Neural cell (in vitro differentiated cells): Measurements from ENCODE around the gene DNMT3A. TPM values are rescaled to one million over a fixed set of nuclear protein-coding genes. Genes with fewer than 3 reads are reported as not detected.

Experiments
- H2AFZ ChIP-seq: fragments of 200-600, 300-800 bp; sonication (generic), shearing (Covaris generic); 2 replicates; pipeline ENCODE4 v1.6.0; 2014; ENCODE audit warnings: low read depth, mild to moderate bottlenecking, antibody characterized with exemption, low read length, moderate library complexity
- H3F3A ChIP-seq: fragments of 200-600 bp; shearing (Covaris generic); 2 replicates; pipeline ENCODE4 v1.6.1; 2016; ENCODE audit warnings: mild to moderate bottlenecking, moderate library complexity, mixed read lengths, antibody characterized with exemption, low read length; ENCODE audit not compliant: insufficient read depth, poor library complexity, severe bottlenecking
- H3K27ac ChIP-seq: fragments of 200-600, 300-800 bp; sonication (generic), shearing (Covaris generic); 2 replicates; pipeline ENCODE4 v1.5.1; 2014; ENCODE audit warnings: mild to moderate bottlenecking, low read length, moderate library complexity
- H3K27me3 ChIP-seq: fragments of 300-800, 200-600 bp; sonication (generic), shearing (Covaris generic); 2 replicates; pipeline ENCODE4 v1.6.0; 2014; ENCODE audit warnings: mild to moderate bottlenecking, low read depth, low read length, moderate library complexity; ENCODE audit not compliant: insufficient read depth
- H3K36me3 ChIP-seq: fragments of 300-800, 200-600 bp; sonication (generic), shearing (Covaris generic); 2 replicates; pipeline ENCODE4 v1.5.1; 2014; ENCODE audit warnings: mild to moderate bottlenecking, antibody characterized with exemption, low read length, moderate library complexity; ENCODE audit not compliant: insufficient read depth
- H3K4me2 ChIP-seq: fragments of 300-800, 200-600 bp; sonication (generic), shearing (Covaris generic); 2 replicates; pipeline ENCODE4 v1.6.0; 2014; ENCODE audit warnings: mild to moderate bottlenecking, low read length
- H3K4me3 ChIP-seq: fragments of 300-800, 200-600 bp; sonication (generic), shearing (Covaris generic); 2 replicates; pipeline ENCODE4 v1.5.1; 2014; ENCODE audit warnings: mild to moderate bottlenecking, low read length, moderate library complexity
- H3K79me2 ChIP-seq: fragments of 200-600 bp; shearing (Covaris generic); replicated peaks from 2 replicates; pipeline ENCODE4 v1.6.0; 2014; ENCODE audit warnings: mild to moderate bottlenecking, low read length, moderate library complexity; ENCODE audit not compliant: insufficient read depth
- H3K9ac ChIP-seq: fragments of 300-800, 200-600 bp; sonication (generic), shearing (Covaris generic); 2 replicates; pipeline ENCODE4 v1.6.1; 2016; ENCODE audit warnings: mild to moderate bottlenecking, low read length, mixed read lengths
- H3K9me2 ChIP-seq: fragments of 200-600 bp; shearing (Covaris generic); 2 replicates; pipeline ENCODE4 v1.6.1; 2016; ENCODE audit warnings: mild to moderate bottlenecking, low read length, mixed read lengths; ENCODE audit not compliant: insufficient read depth
- H3K9me3 ChIP-seq: fragments of 200-600, 300-800 bp; sonication (generic), shearing (Covaris generic); 2 replicates; pipeline ENCODE4 v1.6.1; 2016; ENCODE audit warnings: mild to moderate bottlenecking, mixed run types, low read length, moderate library complexity, mixed read lengths
- H4K20me1 ChIP-seq: fragments of 200-600 bp; shearing (Covaris generic); 2 replicates; pipeline ENCODE4 v1.6.1; 2016; ENCODE audit warnings: mild to moderate bottlenecking, mixed run types; ENCODE audit not compliant: insufficient read depth
- EP300 ChIP-seq: fragments of 450-650 bp; conservative IDR thresholded peaks from 2 replicates; pipeline ENCODE4 v1.6.1; 2014; ENCODE audit warnings: antibody characterized with exemption, mild to moderate bottlenecking, moderate library complexity; ENCODE audit not compliant: poor library complexity, severe bottlenecking
- EZH2 ChIP-seq: fragments of 200-600, 300-800 bp; shearing (Covaris generic), sonication (generic); IDR thresholded peaks from 2 replicates; pipeline ENCODE4 v1.6.1; 2014; ENCODE audit warnings: antibody characterized with exemption, low read length, borderline replicate concordance, mild to moderate bottlenecking; ENCODE audit not compliant: insufficient read depth, poor library complexity, severe bottlenecking
- MXI1 ChIP-seq: fragments of 450-650 bp; conservative IDR thresholded peaks from 2 replicates; pipeline ENCODE4 v1.6.1; 2014; ENCODE audit warnings: antibody characterized with exemption, mild to moderate bottlenecking; ENCODE audit not compliant: poor library complexity, severe bottlenecking
- POLR2AphosphoS5 ChIP-seq: IDR thresholded peaks from 2 replicates; pipeline ENCODE4 v1.6.1; 2012
- RAD21 ChIP-seq: fragments of 450-650 bp; conservative IDR thresholded peaks from 2 replicates; pipeline ENCODE4 v1.6.1; 2014; ENCODE audit warnings: antibody characterized with exemption, mild to moderate bottlenecking, moderate library complexity
- SMC3 ChIP-seq: fragments of 450-650 bp; conservative IDR thresholded peaks from 2 replicates; pipeline ENCODE4 v1.6.1; 2014; ENCODE audit warnings: antibody characterized with exemption, mild to moderate bottlenecking, moderate library complexity; ENCODE audit not compliant: poor library complexity
- TAF1 ChIP-seq: IDR thresholded peaks from 2 replicates; pipeline ENCODE4 v1.6.1; 2012; ENCODE audit warnings: low read depth
- polyA plus RNA-seq: library from polyadenylated mRNA; depleted of rRNA; stranded (reverse); fragments of >200 nt; gene quantifications from 2 replicates; pipeline ENCODE4 v1.2.3, GENCODE V29; 2014
- TF ChIP-seq, protein P1 (sequence below): fragments of 450-650 bp; IDR thresholded peaks from 2 replicates; pipeline ENCODE4 v1.5.1; 2014; ENCODE audit warnings: antibody characterized with exemption, mild to moderate bottlenecking, moderate library complexity; ENCODE audit not compliant: poor library complexity, severe bottlenecking
- TF ChIP-seq, protein P2 (sequence below): IDR thresholded peaks from 2 replicates; pipeline ENCODE4 v1.6.1; 2012; ENCODE audit warnings: borderline replicate concordance

Gene DNMT3A
- polyA plus RNA-seq, 1 donor from 2014 or later = 33.0 TPM

DNA sequence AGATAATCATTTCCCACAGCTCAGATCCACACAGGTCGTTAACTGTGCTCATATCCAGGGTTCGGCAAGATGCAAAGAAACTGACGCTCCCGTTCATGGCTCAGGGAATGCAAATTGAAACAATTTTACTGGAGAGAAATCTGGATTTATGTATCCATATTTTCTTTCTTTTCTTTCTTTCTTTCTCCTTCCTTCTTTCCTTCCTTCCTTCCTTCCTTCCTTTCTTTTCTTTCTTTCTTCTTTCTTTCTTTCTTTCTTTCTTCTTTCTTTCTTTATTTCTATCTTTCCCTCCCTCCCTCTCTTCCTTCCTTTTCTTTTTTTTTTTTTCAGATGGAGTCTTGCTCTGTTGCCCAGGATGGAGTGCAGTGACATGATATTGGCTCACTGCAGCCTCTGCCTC, 153.3 kb downstream of the DNMT3A start:
- no peaks in the 10 kb centered on the region for H3K36me3 ChIP-seq
- H3K9me2 ChIP-seq = no peaks in the 10 kb centered on the region
- no peaks in the 10 kb centered on the region for H3K79me2 ChIP-seq
- H3K9me3 ChIP-seq = no peaks in the 10 kb centered on the region
- H3K4me2 ChIP-seq = no peak overlapping the region
- no peaks in the 10 kb centered on the region for H3K27me3 ChIP-seq
- no peak overlapping the region for H3K4me3 ChIP-seq
- no peaks in the 10 kb centered on the region for H4K20me1 ChIP-seq
- H3F3A ChIP-seq = no peaks in the 10 kb centered on the region
- H2AFZ ChIP-seq = peak overlapping the region; percentile 4
- no peak overlapping the region for H3K27ac ChIP-seq
- TF ChIP-seq POLR2AphosphoS5 (no peak), EP300 (no peak), EZH2 (no peak), MXI1 (no peak), SMC3 (no peak), RAD21 (no peak), TAF1 (no peak)
- TF ChIP-seq, protein P1, sequence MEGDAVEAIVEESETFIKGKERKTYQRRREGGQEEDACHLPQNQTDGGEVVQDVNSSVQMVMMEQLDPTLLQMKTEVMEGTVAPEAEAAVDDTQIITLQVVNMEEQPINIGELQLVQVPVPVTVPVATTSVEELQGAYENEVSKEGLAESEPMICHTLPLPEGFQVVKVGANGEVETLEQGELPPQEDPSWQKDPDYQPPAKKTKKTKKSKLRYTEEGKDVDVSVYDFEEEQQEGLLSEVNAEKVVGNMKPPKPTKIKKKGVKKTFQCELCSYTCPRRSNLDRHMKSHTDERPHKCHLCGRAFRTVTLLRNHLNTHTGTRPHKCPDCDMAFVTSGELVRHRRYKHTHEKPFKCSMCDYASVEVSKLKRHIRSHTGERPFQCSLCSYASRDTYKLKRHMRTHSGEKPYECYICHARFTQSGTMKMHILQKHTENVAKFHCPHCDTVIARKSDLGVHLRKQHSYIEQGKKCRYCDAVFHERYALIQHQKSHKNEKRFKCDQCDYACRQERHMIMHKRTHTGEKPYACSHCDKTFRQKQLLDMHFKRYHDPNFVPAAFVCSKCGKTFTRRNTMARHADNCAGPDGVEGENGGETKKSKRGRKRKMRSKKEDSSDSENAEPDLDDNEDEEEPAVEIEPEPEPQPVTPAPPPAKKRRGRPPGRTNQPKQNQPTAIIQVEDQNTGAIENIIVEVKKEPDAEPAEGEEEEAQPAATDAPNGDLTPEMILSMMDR = no peak
- TF ChIP-seq, protein P2, sequence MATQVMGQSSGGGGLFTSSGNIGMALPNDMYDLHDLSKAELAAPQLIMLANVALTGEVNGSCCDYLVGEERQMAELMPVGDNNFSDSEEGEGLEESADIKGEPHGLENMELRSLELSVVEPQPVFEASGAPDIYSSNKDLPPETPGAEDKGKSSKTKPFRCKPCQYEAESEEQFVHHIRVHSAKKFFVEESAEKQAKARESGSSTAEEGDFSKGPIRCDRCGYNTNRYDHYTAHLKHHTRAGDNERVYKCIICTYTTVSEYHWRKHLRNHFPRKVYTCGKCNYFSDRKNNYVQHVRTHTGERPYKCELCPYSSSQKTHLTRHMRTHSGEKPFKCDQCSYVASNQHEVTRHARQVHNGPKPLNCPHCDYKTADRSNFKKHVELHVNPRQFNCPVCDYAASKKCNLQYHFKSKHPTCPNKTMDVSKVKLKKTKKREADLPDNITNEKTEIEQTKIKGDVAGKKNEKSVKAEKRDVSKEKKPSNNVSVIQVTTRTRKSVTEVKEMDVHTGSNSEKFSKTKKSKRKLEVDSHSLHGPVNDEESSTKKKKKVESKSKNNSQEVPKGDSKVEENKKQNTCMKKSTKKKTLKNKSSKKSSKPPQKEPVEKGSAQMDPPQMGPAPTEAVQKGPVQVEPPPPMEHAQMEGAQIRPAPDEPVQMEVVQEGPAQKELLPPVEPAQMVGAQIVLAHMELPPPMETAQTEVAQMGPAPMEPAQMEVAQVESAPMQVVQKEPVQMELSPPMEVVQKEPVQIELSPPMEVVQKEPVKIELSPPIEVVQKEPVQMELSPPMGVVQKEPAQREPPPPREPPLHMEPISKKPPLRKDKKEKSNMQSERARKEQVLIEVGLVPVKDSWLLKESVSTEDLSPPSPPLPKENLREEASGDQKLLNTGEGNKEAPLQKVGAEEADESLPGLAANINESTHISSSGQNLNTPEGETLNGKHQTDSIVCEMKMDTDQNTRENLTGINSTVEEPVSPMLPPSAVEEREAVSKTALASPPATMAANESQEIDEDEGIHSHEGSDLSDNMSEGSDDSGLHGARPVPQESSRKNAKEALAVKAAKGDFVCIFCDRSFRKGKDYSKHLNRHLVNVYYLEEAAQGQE = no peak
- H3K9ac ChIP-seq = no peak overlapping the region

DNA sequence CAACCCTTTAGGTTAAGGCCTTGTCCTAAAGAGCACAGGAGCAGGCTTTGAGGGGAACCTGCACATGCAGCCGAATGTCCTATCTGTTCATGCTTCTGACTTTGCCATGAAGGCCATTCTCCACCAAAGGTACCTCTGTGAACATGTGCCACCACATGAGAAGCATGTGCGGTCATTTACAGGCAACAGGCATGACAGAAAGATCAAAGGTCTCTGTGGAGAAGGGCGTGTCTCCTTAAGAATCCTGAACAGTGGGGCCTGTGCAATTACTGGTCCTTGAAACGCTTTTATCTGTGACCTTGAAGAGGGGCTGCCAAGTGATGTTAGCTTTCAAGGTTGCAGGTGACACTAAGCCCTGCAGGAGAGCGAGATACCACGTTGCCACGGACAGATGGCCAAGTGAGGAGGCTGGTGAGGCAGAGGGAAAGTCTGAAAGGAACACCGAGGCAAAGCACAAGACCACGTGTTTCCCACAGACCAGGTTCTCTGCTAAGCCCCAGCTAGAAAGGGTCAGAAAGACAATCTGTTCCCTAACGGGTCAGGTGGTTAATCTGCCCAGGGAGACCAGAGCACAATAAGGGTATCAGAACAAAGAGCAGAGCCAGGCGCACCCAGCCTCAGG, 153.9 kb downstream of the DNMT3A start:
- no peak overlapping the region for H3K4me2 ChIP-seq
- no peak overlapping the region for H3K4me3 ChIP-seq
- H2AFZ ChIP-seq = peak overlapping the region; percentile 4
- no peak overlapping the region for H3K27ac ChIP-seq
- no peak for TF ChIP-seq EP300
- no peak for TF ChIP-seq EZH2
- no peak for TF ChIP-seq SMC3
- no peak for TF ChIP-seq POLR2AphosphoS5
- no peak for TF ChIP-seq RAD21
- TF ChIP-seq, protein P1 = no peak
- TF ChIP-seq TAF1 = no peak
- TF ChIP-seq, protein P2 = no peak
- H3K36me3 ChIP-seq = no peaks in the 10 kb centered on the region
- H3K9ac ChIP-seq = no peak overlapping the region
- no peaks in the 10 kb centered on the region for H3K9me2 ChIP-seq
- H3K79me2 ChIP-seq = no peaks in the 10 kb centered on the region
- H3K9me3 ChIP-seq = no peaks in the 10 kb centered on the region
- H4K20me1 ChIP-seq = no peaks in the 10 kb centered on the region
- H3K27me3 ChIP-seq = no peaks in the 10 kb centered on the region
- no peaks in the 10 kb centered on the region for H3F3A ChIP-seq
